T1000 (cell line): Measurements from ENCODE around the gene MAPKAPK2.
"Not testable (repeated sequence)": the region's sequence is repeated elsewhere in the genome, so short reads cannot be mapped to it uniquely, and the experiment has no call there.

ENCODE experiments used
- DNase-seq: peaks from one replicate; lab custom pipeline; 2025; ENCODE audit warnings: mixed read lengths; lab: John Stamatoyannopoulos, UW

MAPKAPK2 gene

GRCh38 chr1:206778031-206778430, 93.3 kb downstream of the MAPKAPK2 start:
- DNase-seq: no peak

GRCh38 chr1:206778911-206779310, 94.2 kb downstream of the MAPKAPK2 start:
- not testable (repeated sequence) for DNase-seq

- DNase-seq: no peak
Measured at GRCh38 chr1:206779638-206780037, 94.9 kb downstream of the MAPKAPK2 start.

GRCh38 chr1:206782448-206782847, 97.7 kb downstream of the MAPKAPK2 start:
- no peak for DNase-seq

GRCh38 chr1:206783506-206783905, 98.8 kb downstream of the MAPKAPK2 start:
- no peak for DNase-seq
